Spleen (tissue), 11 donors: Measurements from ENCODE around the gene BLMH. TPM values are rescaled to one million over a fixed set of nuclear protein-coding genes. Genes with fewer than 3 reads are reported as not detected.

ENCODE experiments used
- DNase-seq: peaks from one replicate; pipeline ENCODE4 v3.0.0-alpha.2; 2020
- H3K27ac ChIP-seq, 8 donors: fragments of 200-600 bp; sonication (generic) in 7 of 8; 1 replicate in 4 of 8; 2 replicates in 4 of 8; pipeline versions ENCODE4 v1.5.0 to v1.8.0; 2016 to 2021; ENCODE audit warnings: inconsistent platforms in 4 of 8, mild to moderate bottlenecking in 4 of 8, moderate library complexity in 1 of 8
- H3K27me3 ChIP-seq, 7 donors: fragments of 200-600 bp; sonication (generic) in 6 of 7; replicated peaks in 1 of 7; 1 replicate in 4 of 7; 2 replicates in 3 of 7; pipeline versions ENCODE4 v1.5.0 to v1.8.0; 2016 to 2021; ENCODE audit warnings: inconsistent platforms in 3 of 7, mild to moderate bottlenecking in 1 of 7
- H3K36me3 ChIP-seq, 6 donors: fragments of 200-600 bp; sonication (generic) in 5 of 6; 1 replicate in 4 of 6; 2 replicates in 2 of 6; pipeline versions ENCODE4 v1.5.0 to v1.8.0; 2016 to 2021; ENCODE audit warnings: inconsistent platforms in 2 of 6
- H3K4me1 ChIP-seq, 6 donors: fragments of 200-600 bp; sonication (generic) in 5 of 6; 1 replicate in 3 of 6; 2 replicates in 3 of 6; pipeline versions ENCODE4 v1.5.0 to v1.8.0; 2016 to 2021; ENCODE audit warnings: inconsistent platforms in 3 of 6
- H3K4me3 ChIP-seq, 8 donors: fragments of 200-600 bp; sonication (generic) in 7 of 8; 1 replicate in 4 of 8; 2 replicates in 4 of 8; pipeline versions ENCODE4 v1.5.0 to v1.8.0; 2016 to 2021; ENCODE audit warnings: inconsistent platforms in 4 of 8, mild to moderate bottlenecking in 4 of 8, moderate library complexity in 2 of 8
- H3K9me3 ChIP-seq, 8 donors: fragments of 200-600 bp; sonication (generic) in 7 of 8; 1 replicate in 4 of 8; 2 replicates in 4 of 8; pipeline versions ENCODE4 v1.5.0 to v1.8.0; 2016 to 2021; ENCODE audit warnings: inconsistent platforms in 4 of 8
- POLR2A ChIP-seq, 3 donors: fragments of 450-650 bp; IDR thresholded peaks; one replicate each; pipeline ENCODE4 v1.5.1; 2017; ENCODE audit warnings: antibody characterized with exemption in 3 of 3, mild to moderate bottlenecking in 1 of 3
- POLR2AphosphoS5 ChIP-seq, 3 donors: sonication (generic); formaldehyde crosslinking; IDR thresholded peaks; one replicate each; pipeline ENCODE4 v1.5.1; 2017; ENCODE audit warnings: antibody characterized with exemption in 3 of 3
- WGBS, 5 donors: extraction: QIAGEN DNeasy Blood & Tissue Kit in 3 of 5; methylation state at CpG; one replicate each; pipeline versions ENCODE4 v1.1.5 to v1.1.7; 2013 to 2018; 5-methylcytosine and 5-hydroxymethylcytosine counted together
- intact Hi-C: fragments of 100-400 bp; cut with DNase I; formaldehyde crosslinking; loops from one replicate; pipeline ENCODE4 v1.15.0; 2023; ENCODE audit warnings: low total_unique reads
- polyA plus RNA-seq, 3 donors: library from polyadenylated mRNA; stranded (reverse); fragments of 200-250 nt; gene quantifications; one replicate each; pipeline ENCODE4 v1.2.1, GENCODE V29; 2013
- total RNA-seq, 7 donors: library from RNA; depleted of rRNA in 3 of 7; stranded (reverse); fragments of >200 nt in 3 of 7; fragmentation: NEBNext Ultra II Directional in 4 of 7; extraction: Animal tissue kit (Norgen Biotek cat#: 25700) in 4 of 7; gene quantifications; one replicate each; pipeline versions ENCODE4 v1.1.0 to v1.2.1, GENCODE V29; 2016 to 2021
- TF ChIP-seq, protein P1 (sequence below), 11 experiments: fragments of 200-600 bp in 7 of 11; fragments of 450-650 bp in 4 of 11; sonication (generic) in 4 of 11; IDR thresholded peaks in 8 of 11; conservative IDR thresholded peaks in 3 of 11; 1 replicate in 7 of 11; 2 replicates in 4 of 11; pipeline versions ENCODE4 v1.4.0 to v1.8.0; 2016 to 2021; ENCODE audit warnings: antibody characterized with exemption in 11 of 11, inconsistent platforms in 4 of 11, mild to moderate bottlenecking in 1 of 11
- donor health status: healthy with polysubstance abuse.
- donor health status: DM: no; HTN: no; CAD: no; lungs with moderate emphysema.
- donor health status: DM: no; HTN: no; CAD: no.
- donor health status: Bipolar disorder and iron deficiency.
- donor health status: healthy.
- donor health status: DM: no; HTN: no; CAD: no.
- donor health status: DM: yes; HTN: yes; CAD: no.

The BLMH gene
- total and polyA plus RNA-seq, 10 donors: 15.6 to 35.5 (median 28.7) TPM

GRCh38 chr17:30241051-30241450 lies 50.7 kb downstream of the BLMH start:
- H3K36me3 ChIP-seq: peaks cover 0 to 6% (median 0%) of the 10 kb centered on the region in 6 donors
- peak; percentile 34 for DNase-seq

GRCh38 chr17:30240177-30240576 lies 51.6 kb downstream of the BLMH start:
- intact Hi-C loops: no loop called here

More at GRCh38 chr17:30241051-30241450, 50.7 kb downstream of the BLMH start:
- no peaks in the 10 kb centered on the region for H3K9me3 ChIP-seq
- intact Hi-C loops: no loop called here
- peaks cover 8 to 38% (median 28%) of the 10 kb centered on the region in 7 donors for H3K27me3 ChIP-seq
- H3K4me1 ChIP-seq: peaks cover 2 to 29% (median 15%) of the 10 kb centered on the region in 6 donors
- no peak overlapping the region for H3K27ac ChIP-seq
- no peak for TF ChIP-seq POLR2AphosphoS5 (IDR thresholded peaks at IDR 0.05)
- TF ChIP-seq POLR2A (IDR thresholded peaks at IDR 0.05): no peak
- TF ChIP-seq, protein P1, sequence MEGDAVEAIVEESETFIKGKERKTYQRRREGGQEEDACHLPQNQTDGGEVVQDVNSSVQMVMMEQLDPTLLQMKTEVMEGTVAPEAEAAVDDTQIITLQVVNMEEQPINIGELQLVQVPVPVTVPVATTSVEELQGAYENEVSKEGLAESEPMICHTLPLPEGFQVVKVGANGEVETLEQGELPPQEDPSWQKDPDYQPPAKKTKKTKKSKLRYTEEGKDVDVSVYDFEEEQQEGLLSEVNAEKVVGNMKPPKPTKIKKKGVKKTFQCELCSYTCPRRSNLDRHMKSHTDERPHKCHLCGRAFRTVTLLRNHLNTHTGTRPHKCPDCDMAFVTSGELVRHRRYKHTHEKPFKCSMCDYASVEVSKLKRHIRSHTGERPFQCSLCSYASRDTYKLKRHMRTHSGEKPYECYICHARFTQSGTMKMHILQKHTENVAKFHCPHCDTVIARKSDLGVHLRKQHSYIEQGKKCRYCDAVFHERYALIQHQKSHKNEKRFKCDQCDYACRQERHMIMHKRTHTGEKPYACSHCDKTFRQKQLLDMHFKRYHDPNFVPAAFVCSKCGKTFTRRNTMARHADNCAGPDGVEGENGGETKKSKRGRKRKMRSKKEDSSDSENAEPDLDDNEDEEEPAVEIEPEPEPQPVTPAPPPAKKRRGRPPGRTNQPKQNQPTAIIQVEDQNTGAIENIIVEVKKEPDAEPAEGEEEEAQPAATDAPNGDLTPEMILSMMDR (IDR thresholded peaks at IDR 0.05 in 8 of 11, conservative IDR thresholded peaks at IDR 0.05 in 3 of 11): no peak
- WGBS, 5 donors: 70 to 87% (median 80%) methylated on average over 6 of the region's 6 CpGs
- H3K4me3 ChIP-seq: no peak overlapping the region

GRCh38 chr17:30239089-30239462 lies 52.7 kb downstream of the BLMH start:
- TF ChIP-seq POLR2A (IDR thresholded peaks at IDR 0.05): no peak
- TF ChIP-seq, protein P1 (IDR thresholded peaks at IDR 0.05 in 8 of 11, conservative IDR thresholded peaks at IDR 0.05 in 3 of 11): no peak
- TF ChIP-seq POLR2AphosphoS5 (IDR thresholded peaks at IDR 0.05): no peak
- Histone ChIP-seq H3K4me3 (no peak overlapping the region), H3K27me3 (peaks cover 8 to 57% (median 44%) of the 10 kb centered on the region in 7 donors), H3K27ac (no peak overlapping the region), H3K9me3 (no peaks in the 10 kb centered on the region), H3K4me1 (peaks cover 11 to 43% (median 27%) of the 10 kb centered on the region in 6 donors), H3K36me3 (no peaks in the 10 kb centered on the region)
- 77 to 84% (median 78%) methylated on average over 5 of the region's 5 CpGs for WGBS, 5 donors
- intact Hi-C loops: no loop called here
- DNase-seq: peak; percentile 6

More at GRCh38 chr17:30240177-30240576, 51.6 kb downstream of the BLMH start:
- Histone ChIP-seq H3K27ac (no peak overlapping the region), H3K36me3 (no peaks in the 10 kb centered on the region), H3K4me3 (no peak overlapping the region), H3K4me1 (peaks cover 10 to 38% (median 24%) of the 10 kb centered on the region in 6 donors), H3K27me3 (peaks cover 8 to 46% (median 36%) of the 10 kb centered on the region in 7 donors), H3K9me3 (no peaks in the 10 kb centered on the region)
- TF ChIP-seq, protein P1 (IDR thresholded peaks at IDR 0.05 in 8 of 11, conservative IDR thresholded peaks at IDR 0.05 in 3 of 11): no peak
- TF ChIP-seq POLR2A (IDR thresholded peaks at IDR 0.05) (no peak), POLR2AphosphoS5 (IDR thresholded peaks at IDR 0.05) (no peak)
- DNase-seq: no peak
- WGBS, 5 donors: 84 to 95% (median 90%) methylated on average over 8 of the region's 8 CpGs

- Histone ChIP-seq H3K9me3 (no peaks in the 10 kb centered on the region), H3K27ac (no peak overlapping the region), H3K36me3 (no peaks in the 10 kb centered on the region), H3K4me3 (no peak overlapping the region), H3K27me3 (peaks cover 8 to 63% (median 44%) of the 10 kb centered on the region in 7 donors), H3K4me1 (peaks cover 11 to 43% (median 27%) of the 10 kb centered on the region in 6 donors)
- no peak for TF ChIP-seq POLR2AphosphoS5 (IDR thresholded peaks at IDR 0.05)
- TF ChIP-seq POLR2A (IDR thresholded peaks at IDR 0.05): no peak
- TF ChIP-seq, protein P1 (IDR thresholded peaks at IDR 0.05 in 8 of 11, conservative IDR thresholded peaks at IDR 0.05 in 3 of 11): no peak
- DNase-seq: peak; percentile 57
- intact Hi-C loops: no loop called here
- WGBS, 5 donors: 34 to 48% (median 35%) methylated on average over 27 of the region's 27 CpGs
These were observed 53.2 kb downstream of the BLMH start for GRCh38 chr17:30238387-30239088.
